Caco-2 (cell line): ENCODE results near the gene GNG5. TPM values are rescaled to one million over a fixed set of nuclear protein-coding genes. Genes with fewer than 3 reads are reported as not detected.

ENCODE experiments used
- BruUV-seq: library from RNA; stranded (reverse); fragments of 400-500 nt; replicated peaks from 2 replicates; lab custom pipeline; 2021; lab: Mats Ljungman, UMichigan
- CTCF ChIA-PET: fragments of 300-600 bp; sonication (Branson Sonifier 250); formaldehyde crosslinking; loops from one replicate; lab custom pipeline; 2022; ENCODE audit warnings: antibody characterized with exemption; lab: Charles Lee
- POLR2A ChIA-PET: fragments of 300-600 bp; sonication (Branson Sonifier 250); formaldehyde crosslinking; loops from one replicate; lab custom pipeline; 2022; ENCODE audit warnings: antibody characterized with exemption; lab: Charles Lee
- DNase-seq, 2 experiments: peaks; one replicate each; pipeline versions ENCODE4 v3.0.0 to v3.0.0-alpha.2; 2020 to 2022
- H3K27me3 ChIP-seq: replicated peaks from 2 replicates; pipeline ENCODE4 v1.6.0; 2011; ENCODE audit warnings: low read length; ENCODE audit not compliant: control insufficient read depth, insufficient read depth
- H3K36me3 ChIP-seq: 2 replicates; pipeline ENCODE4 v1.5.1; 2011; ENCODE audit warnings: low read length; ENCODE audit not compliant: control insufficient read depth, insufficient read depth
- H3K4me1 ChIP-seq: fragments of 250-450 bp; sonication (Bioruptor Pico); 2 replicates; pipeline ENCODE4 v1.5.1; 2020; ENCODE audit warnings: mild to moderate bottlenecking
- H3K4me3 ChIP-seq: 2 replicates; pipeline ENCODE4 v1.5.1; 2011; ENCODE audit warnings: low read depth, mild to moderate bottlenecking, control low read depth, low read length
- H3K9me3 ChIP-seq: fragments of 250-450 bp; sonication (Bioruptor Pico); 2 replicates; pipeline ENCODE4 v1.5.1; 2020; ENCODE audit warnings: mild to moderate bottlenecking, moderate library complexity
- H3K27ac Mint-ChIP-seq: one replicate; pipeline ENCODE4 v1.8.0; 2022; ENCODE audit warnings: mixed read lengths; ENCODE audit not compliant: unreplicated experiment
- H3K27me3 Mint-ChIP-seq: one replicate; pipeline ENCODE4 v1.8.0; 2022; ENCODE audit warnings: mixed read lengths; ENCODE audit not compliant: insufficient read depth, unreplicated experiment
- H3K36me3 Mint-ChIP-seq: one replicate; pipeline ENCODE4 v1.8.0; 2022; ENCODE audit warnings: mild to moderate bottlenecking, mixed read lengths; ENCODE audit not compliant: insufficient read depth, unreplicated experiment
- H3K4me1 Mint-ChIP-seq: one replicate; pipeline ENCODE4 v1.8.0; 2022; ENCODE audit warnings: low read depth, mixed read lengths; ENCODE audit not compliant: unreplicated experiment
- H3K4me3 Mint-ChIP-seq: one replicate; pipeline ENCODE4 v1.8.0; 2022; ENCODE audit warnings: mild to moderate bottlenecking, moderate library complexity, mixed read lengths; ENCODE audit not compliant: unreplicated experiment
- H3K9me3 Mint-ChIP-seq: one replicate; pipeline ENCODE4 v1.8.0; 2022; ENCODE audit warnings: mixed read lengths; ENCODE audit not compliant: unreplicated experiment
- intact Hi-C: fragments of 100-400 bp; cut with micrococcal nuclease; formaldehyde crosslinking; loops from one replicate; pipeline ENCODE4 v1.10.0; 2022; ENCODE audit not compliant: unreplicated experiment
- total RNA-seq: library from RNA; stranded (reverse); gene quantifications from 2 replicates; pipeline ENCODE4 v1.2.3, GENCODE V29; 2022
- TF ChIP-seq, protein P1 (sequence below), 2 experiments: fragments of 200-600 bp in 1 of 2; IDR thresholded peaks; 1 replicate in 1 of 2; 2 replicates in 1 of 2; pipeline versions ENCODE4 v1.5.1 to v1.8.0; 2011 to 2022; ENCODE audit warnings: antibody characterized with exemption in 1 of 2, control low read depth in 1 of 2, inconsistent platforms in 1 of 2, low read depth in 1 of 2, low read length in 1 of 2, mild to moderate bottlenecking in 1 of 2, moderate library complexity in 1 of 2; ENCODE audit not compliant: insufficient read depth in 1 of 2, severe bottlenecking in 1 of 2, unreplicated experiment in 1 of 2

Gene GNG5
- total RNA-seq, 1 experiment from 2014 or later, result 83.1 TPM

DNA sequence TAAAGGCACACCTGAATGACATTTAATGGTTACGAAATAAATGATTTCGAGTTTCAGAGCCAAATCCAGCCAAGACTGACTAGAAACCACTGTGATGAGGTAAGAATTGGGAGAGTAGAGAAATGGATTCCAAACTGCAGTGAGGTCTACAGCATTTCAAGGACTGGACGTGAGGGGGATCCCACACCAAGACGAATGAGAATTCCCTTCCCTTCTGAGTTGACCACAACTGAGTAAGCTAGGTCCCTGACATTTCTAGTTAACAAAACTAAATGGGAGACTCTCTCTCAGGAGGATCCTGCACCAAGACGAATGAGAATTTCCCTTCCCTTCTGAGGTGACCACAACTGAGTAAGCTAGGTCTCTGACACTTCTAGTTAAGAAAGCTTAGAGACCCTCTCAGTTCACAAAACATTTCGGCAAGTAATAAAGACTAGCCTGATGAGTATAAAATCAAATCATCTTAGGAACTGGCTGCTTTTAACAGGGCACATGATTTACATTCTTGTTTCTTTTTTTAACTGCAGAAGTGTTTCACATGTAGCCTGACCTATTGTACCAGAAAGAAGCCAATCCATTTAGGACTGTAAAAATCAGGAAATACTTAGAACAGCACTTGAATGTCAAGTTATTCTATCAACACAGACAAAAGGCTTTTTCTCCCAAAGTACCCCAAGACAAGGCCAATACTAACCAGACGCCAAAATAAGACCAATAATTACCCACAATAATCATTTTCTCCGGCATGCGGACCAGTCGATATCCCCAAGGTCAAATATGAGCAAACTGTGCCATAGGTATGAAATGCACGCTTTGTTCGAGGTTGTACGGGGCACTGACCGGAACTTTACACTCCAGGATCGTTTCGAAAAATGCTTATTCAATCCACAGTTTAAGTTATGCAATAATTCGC, 1.5 kb downstream of the GNG5 start:
- Mint-ChIP-seq H3K27ac (peak overlapping the region; percentile 95), H3K4me1 (no peaks in the 10 kb centered on the region), H3K27me3 (no peaks in the 10 kb centered on the region), H3K36me3 (peaks cover 15% of the 10 kb centered on the region), H3K9me3 (no peaks in the 10 kb centered on the region), H3K4me3 (peak overlapping the region; percentile 88)
- BruUV-seq, result TSS peak; percentile 39
- intact Hi-C loops, result loop anchor here (10.0 kb wide), 1 partner anchor 120 kb away; no protein-coding TSS in a partner anchor
- Histone ChIP-seq H3K36me3 (no peaks in the 10 kb centered on the region), H3K9me3 (no peaks in the 10 kb centered on the region), H3K4me3 (peak overlapping the region; percentile 81), H3K4me1 (peaks cover 7% of the 10 kb centered on the region; the same call in 1 of the 2 replicates), H3K27me3 (no peaks in the 10 kb centered on the region)
- CTCF ChIA-PET, result interaction anchor here (2.2 kb wide), 1 partner anchor 69 kb away, joined by 4 read pairs; the partner anchor contains the start of gene CTBS
- POLR2A ChIA-PET, result no interaction called here
- TF ChIP-seq, protein P1, sequence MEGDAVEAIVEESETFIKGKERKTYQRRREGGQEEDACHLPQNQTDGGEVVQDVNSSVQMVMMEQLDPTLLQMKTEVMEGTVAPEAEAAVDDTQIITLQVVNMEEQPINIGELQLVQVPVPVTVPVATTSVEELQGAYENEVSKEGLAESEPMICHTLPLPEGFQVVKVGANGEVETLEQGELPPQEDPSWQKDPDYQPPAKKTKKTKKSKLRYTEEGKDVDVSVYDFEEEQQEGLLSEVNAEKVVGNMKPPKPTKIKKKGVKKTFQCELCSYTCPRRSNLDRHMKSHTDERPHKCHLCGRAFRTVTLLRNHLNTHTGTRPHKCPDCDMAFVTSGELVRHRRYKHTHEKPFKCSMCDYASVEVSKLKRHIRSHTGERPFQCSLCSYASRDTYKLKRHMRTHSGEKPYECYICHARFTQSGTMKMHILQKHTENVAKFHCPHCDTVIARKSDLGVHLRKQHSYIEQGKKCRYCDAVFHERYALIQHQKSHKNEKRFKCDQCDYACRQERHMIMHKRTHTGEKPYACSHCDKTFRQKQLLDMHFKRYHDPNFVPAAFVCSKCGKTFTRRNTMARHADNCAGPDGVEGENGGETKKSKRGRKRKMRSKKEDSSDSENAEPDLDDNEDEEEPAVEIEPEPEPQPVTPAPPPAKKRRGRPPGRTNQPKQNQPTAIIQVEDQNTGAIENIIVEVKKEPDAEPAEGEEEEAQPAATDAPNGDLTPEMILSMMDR (IDR thresholded peaks at IDR 0.05; ENCODE audit: insufficient read depth in 1 of 2, low read depth in 1 of 2, low read length in 1 of 2, severe bottlenecking in 1 of 2, unreplicated experiment in 1 of 2), result no peak
- no peak for DNase-seq

DNA sequence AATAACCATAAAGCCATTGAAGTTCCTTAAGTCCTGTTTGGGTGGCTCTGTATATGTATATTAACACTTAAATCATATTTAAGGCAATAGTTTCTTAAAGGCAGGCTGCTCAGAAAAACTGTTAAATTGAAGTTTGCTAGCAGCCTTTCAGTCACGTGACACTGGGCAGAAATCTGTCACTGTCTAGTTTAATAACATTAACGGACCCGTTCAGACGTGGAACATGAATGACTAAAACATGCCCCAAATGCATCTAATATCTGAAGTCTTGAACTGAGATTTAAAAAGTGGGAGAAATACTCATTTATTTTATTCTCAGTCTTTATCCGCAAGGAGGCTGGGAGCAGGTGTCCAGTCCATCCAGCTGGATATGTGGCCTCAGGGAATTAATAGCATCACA, 3.5 kb downstream of the GNG5 start:
- Histone ChIP-seq H3K36me3 (no peaks in the 10 kb centered on the region), H3K4me3 (no peak overlapping the region), H3K27me3 (no peaks in the 10 kb centered on the region), H3K4me1 (peaks cover 7% of the 10 kb centered on the region; the same call in 1 of the 2 replicates), H3K9me3 (no peaks in the 10 kb centered on the region)
- TF ChIP-seq, protein P1 (IDR thresholded peaks at IDR 0.05; ENCODE audit: insufficient read depth in 1 of 2, low read depth in 1 of 2, low read length in 1 of 2, severe bottlenecking in 1 of 2, unreplicated experiment in 1 of 2), result no peak
- intact Hi-C loops, result loop anchor here (10.0 kb wide), 1 partner anchor 122 kb away; no protein-coding TSS in a partner anchor
- no peak for DNase-seq
- no peak overlapping the region for H3K4me3 Mint-ChIP-seq
- no peaks in the 10 kb centered on the region for H3K4me1 Mint-ChIP-seq
- ChIA-PET POLR2A (interaction anchor here (0.6 kb wide), 1 partner anchor 103 kb away, joined by 4 read pairs; no protein-coding TSS in a partner anchor), CTCF (interaction anchor here (0.7 kb wide), 1 partner anchor 74 kb away, joined by 4 read pairs; no protein-coding TSS in a partner anchor)
- H3K36me3 Mint-ChIP-seq, result peaks cover 28% of the 10 kb centered on the region
- H3K27ac Mint-ChIP-seq, result no peak overlapping the region
- H3K9me3 Mint-ChIP-seq, result no peaks in the 10 kb centered on the region
- no TSS peak for BruUV-seq
- no peaks in the 10 kb centered on the region for H3K27me3 Mint-ChIP-seq

DNA sequence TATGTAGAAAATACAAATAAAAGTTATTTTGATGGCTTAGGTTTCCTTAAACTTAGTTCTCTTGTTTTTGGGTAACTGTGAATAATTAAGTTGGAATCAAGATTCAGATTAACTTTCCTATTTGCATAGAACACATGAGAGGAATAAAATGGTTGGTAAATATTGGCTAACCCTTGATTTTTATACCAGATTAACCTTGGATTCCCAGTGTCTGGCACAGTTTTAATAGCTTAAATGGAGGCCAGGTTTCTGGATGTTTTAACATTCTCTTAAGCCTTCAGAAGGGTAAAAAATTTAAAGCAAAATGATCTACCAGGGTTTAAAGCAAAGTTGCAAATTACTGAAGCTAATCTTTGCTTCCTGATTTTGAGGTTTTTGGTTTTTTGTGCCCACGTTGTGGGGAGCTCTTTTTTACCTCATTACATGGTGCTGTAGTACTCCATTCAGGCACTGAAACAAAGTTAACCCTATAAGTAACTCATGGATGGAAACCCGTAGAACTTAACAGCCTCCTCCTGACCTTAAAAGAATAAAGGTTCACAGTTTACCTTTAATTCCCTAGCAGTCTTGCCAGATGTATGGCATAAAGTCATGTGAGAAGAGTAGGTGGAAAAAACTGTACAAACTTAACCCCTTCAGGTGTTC, 8.6 kb downstream of the GNG5 start:
- Histone ChIP-seq H3K36me3 (no peaks in the 10 kb centered on the region), H3K27me3 (no peaks in the 10 kb centered on the region), H3K4me1 (no peaks in the 10 kb centered on the region), H3K9me3 (no peaks in the 10 kb centered on the region), H3K4me3 (no peak overlapping the region)
- ChIA-PET POLR2A (no interaction called here), CTCF (no interaction called here)
- intact Hi-C loops, result no loop called here
- Mint-ChIP-seq H3K4me1 (no peaks in the 10 kb centered on the region), H3K4me3 (no peak overlapping the region), H3K36me3 (peaks cover 36% of the 10 kb centered on the region), H3K27ac (no peak overlapping the region), H3K27me3 (no peaks in the 10 kb centered on the region), H3K9me3 (no peaks in the 10 kb centered on the region)
- no peak for DNase-seq
- TSS peak; percentile 15 for BruUV-seq
- TF ChIP-seq, protein P1 (IDR thresholded peaks at IDR 0.05; ENCODE audit: insufficient read depth in 1 of 2, low read depth in 1 of 2, low read length in 1 of 2, severe bottlenecking in 1 of 2, unreplicated experiment in 1 of 2), result no peak
